IMR-90 (cell line): ENCODE data around the gene CARMIL1. TPM values are rescaled to one million over a fixed set of nuclear protein-coding genes. Genes with fewer than 3 reads are reported as not detected.

ENCODE experiments used
- ATAC-seq: fragments of 200-7000 bp; cut with Tn5 transposase; 2 replicates; pipeline ENCODE4 v1.9.1; 2020; ENCODE audit warnings: low read depth, mild to moderate bottlenecking, moderate library complexity
- BruUV-seq: library from RNA; stranded (reverse); fragments of 400-500 nt; replicated peaks from 2 replicates; lab custom pipeline; 2021; lab: Mats Ljungman, UMichigan
- CTCF ChIA-PET: fragments of 300-600 bp; formaldehyde crosslinking; extraction: SDS; loops from one replicate; lab custom pipeline; 2021; ENCODE audit warnings: antibody characterized with exemption; lab: Yijun Ruan, JAX
- POLR2A ChIA-PET: fragments of 300-600 bp; sonication (Branson Sonifier 250); formaldehyde crosslinking; loops from one replicate; lab custom pipeline; 2022; ENCODE audit warnings: antibody characterized with exemption; ENCODE audit not compliant: unreplicated experiment; lab: Charles Lee
- DNase-seq: peaks from one replicate; pipeline ENCODE4 v3.0.0; 2013
- H2AFZ ChIP-seq: replicated peaks from 2 replicates; pipeline ENCODE3; 2013; ENCODE audit warnings: low read length, mild to moderate bottlenecking; ENCODE audit not compliant: poor library complexity
- H2AK5ac ChIP-seq: 2 replicates; pipeline ENCODE4 v1.6.1; 2013; ENCODE audit warnings: low read depth, low read length, inconsistent platforms
- H2AK9ac ChIP-seq: replicated peaks from 2 replicates; pipeline ENCODE3; 2013; ENCODE audit warnings: mild to moderate bottlenecking, low read depth, low read length, moderate library complexity; ENCODE audit not compliant: poor library complexity
- H2BK120ac ChIP-seq: 2 replicates; pipeline ENCODE4 v1.6.1; 2013; ENCODE audit warnings: low read depth, low read length, inconsistent platforms
- H2BK15ac ChIP-seq: 3 replicates; pipeline ENCODE4 v1.6.1; 2013; ENCODE audit warnings: low read depth, low read length, inconsistent platforms
- H2BK20ac ChIP-seq: 2 replicates; pipeline ENCODE4 v1.6.1; 2013; ENCODE audit warnings: low read depth, mild to moderate bottlenecking, inconsistent platforms, low read length, moderate library complexity
- H2BK5ac ChIP-seq: 2 replicates; pipeline ENCODE4 v1.6.1; 2013; ENCODE audit warnings: mild to moderate bottlenecking, low read depth, low read length, inconsistent platforms; ENCODE audit not compliant: poor library complexity, severe bottlenecking
- H3K14ac ChIP-seq: replicated peaks from 2 replicates; pipeline ENCODE4 v1.6.1; 2013; ENCODE audit warnings: low read depth, low read length, inconsistent platforms
- H3K18ac ChIP-seq: 2 replicates; pipeline ENCODE4 v1.6.1; 2013; ENCODE audit warnings: low read depth, low read length, control low read depth
- H3K23ac ChIP-seq: 2 replicates; pipeline ENCODE4 v1.6.1; 2013; ENCODE audit warnings: low read depth, low read length, inconsistent platforms
- H3K27ac ChIP-seq: 2 replicates; pipeline ENCODE4 v1.5.1; 2013; ENCODE audit warnings: mild to moderate bottlenecking, control low read depth, low read length; ENCODE audit not compliant: insufficient read depth
- H3K27me3 ChIP-seq: 2 replicates; pipeline ENCODE4 v1.6.1; 2013; ENCODE audit warnings: low read length; ENCODE audit not compliant: control insufficient read depth, insufficient read depth
- H3K36me3 ChIP-seq: 2 replicates; pipeline ENCODE4 v1.6.1; 2013; ENCODE audit warnings: low read length, mixed read lengths; ENCODE audit not compliant: control insufficient read depth, insufficient read depth
- H3K4ac ChIP-seq: 2 replicates; pipeline ENCODE4 v1.6.1; 2013; ENCODE audit warnings: low read depth, low read length, inconsistent platforms
- H3K4me1 ChIP-seq: 2 replicates; pipeline ENCODE4 v1.6.1; 2013; ENCODE audit warnings: low read length, mixed read lengths; ENCODE audit not compliant: control insufficient read depth, insufficient read depth
- H3K4me2 ChIP-seq: 2 replicates; pipeline ENCODE4 v1.6.1; 2013; ENCODE audit warnings: low read depth, mild to moderate bottlenecking, control low read depth, low read length, moderate library complexity
- H3K4me3 ChIP-seq: 2 replicates; pipeline ENCODE4 v1.5.1; 2013; ENCODE audit warnings: low read depth, mild to moderate bottlenecking, control low read depth, low read length, moderate library complexity; ENCODE audit not compliant: insufficient read depth
- H3K56ac ChIP-seq: 2 replicates; pipeline ENCODE4 v1.6.1; 2013; ENCODE audit warnings: low read length, inconsistent platforms; ENCODE audit not compliant: insufficient read depth; ENCODE audit errors: extremely low read depth
- H3K79me1 ChIP-seq, 2 experiments: 2 replicates each; pipeline ENCODE4 v1.6.1; 2013; ENCODE audit warnings: low read length in 2 of 2, inconsistent platforms in 1 of 2, low read depth in 1 of 2
- H3K9ac ChIP-seq: 2 replicates; pipeline ENCODE4 v1.6.1; 2013; ENCODE audit warnings: low read depth, low read length, control low read depth
- H3K9me1 ChIP-seq: 2 replicates; pipeline ENCODE4 v1.6.1; 2013; ENCODE audit warnings: low read length, inconsistent platforms; ENCODE audit not compliant: insufficient read depth
- H3K9me3 ChIP-seq: 2 replicates; pipeline ENCODE4 v1.6.1; 2013; ENCODE audit warnings: low read length; ENCODE audit not compliant: control insufficient read depth, insufficient read depth
- H4K20me1 ChIP-seq: 2 replicates; pipeline ENCODE4 v1.6.1; 2013; ENCODE audit warnings: low read length, inconsistent platforms; ENCODE audit not compliant: insufficient read depth
- H4K5ac ChIP-seq: 2 replicates; pipeline ENCODE4 v1.6.1; 2013; ENCODE audit warnings: mild to moderate bottlenecking, low read depth, low read length, control low read depth
- H4K8ac ChIP-seq, 2 experiments: 2 replicates each; pipeline ENCODE4 v1.6.1; 2013; ENCODE audit warnings: low read depth in 2 of 2, low read length in 2 of 2, control low read depth in 1 of 2, inconsistent platforms in 1 of 2
- H4K91ac ChIP-seq: 2 replicates; pipeline ENCODE4 v1.6.1; 2013; ENCODE audit warnings: low read depth, low read length, inconsistent platforms; ENCODE audit not compliant: insufficient read depth
- MXI1 ChIP-seq: IDR thresholded peaks from 2 replicates; pipeline ENCODE4 v1.6.1; 2012; ENCODE audit warnings: low read depth, mild to moderate bottlenecking, low read length, moderate library complexity, borderline replicate concordance
- WGBS, 2 experiments: methylation state at CpG; one replicate each; pipeline versions ENCODE4 v1.1.5 to v1.1.7; 2013; ENCODE audit warnings: missing lambda C conversion rate in 2 of 2; ENCODE audit not compliant: insufficient read length in 1 of 2; ENCODE audit errors: extremely low coverage in 2 of 2; 5-methylcytosine and 5-hydroxymethylcytosine counted together
- dilution Hi-C: fragments of 300-500 bp; cut with HindIII; formaldehyde crosslinking; loops from one replicate; pipeline ENCODE4 v1.14.3; 2018; ENCODE audit warnings: low sequenced_read_pairs; ENCODE audit not compliant: unreplicated experiment
- in situ Hi-C: fragments of 300-500 bp; cut with MboI; formaldehyde crosslinking; loops from 3 replicates; pipeline ENCODE4 v1.14.3; 2019; ENCODE audit warnings: low sequenced_read_pairs, inconsistent platforms, mixed read lengths
- intact Hi-C: fragments of 100-400 bp; cut with micrococcal nuclease; formaldehyde crosslinking; loops from 2 replicates; pipeline ENCODE4 v1.10.0; 2022
- polyA plus RNA-seq, 3 experiments: library from polyadenylated mRNA; depleted of rRNA; stranded (reverse); fragments of >200 nt; gene quantifications; 2 replicates each; pipeline ENCODE4 v1.2.3, GENCODE V29; 2012; ENCODE audit warnings: low replicate concordance in 1 of 3
- total RNA-seq: library from RNA; depleted of rRNA; stranded (reverse); fragments of >200 nt; gene quantifications from 2 replicates; pipeline ENCODE4 v1.2.3, GENCODE V29; 2012

Gene CARMIL1
- total and polyA plus RNA-seq, 2 of the 4 experiments (the other 2 are of a cell fraction), result 1.3 to 2.9 TPM

- H3K4me1 ChIP-seq, result no peaks in the 10 kb centered on the region
- H3K4ac ChIP-seq, result no peak overlapping the region
- dilution Hi-C loops (no loop called here), in situ Hi-C loops (no loop called here), intact Hi-C loops (no loop called here)
- no peaks in the 10 kb centered on the region for H4K20me1 ChIP-seq
- no peak overlapping the region for H4K5ac ChIP-seq
- no peak overlapping the region for H3K4me3 ChIP-seq
- H3K79me1 ChIP-seq, result no peaks in the 10 kb centered on the region
- no peak overlapping the region for H4K91ac ChIP-seq
- no peak overlapping the region for H2BK20ac ChIP-seq
- H3K14ac ChIP-seq, result no peak overlapping the region
- DNase-seq (no peak), ATAC-seq (no peak)
- no peaks in the 10 kb centered on the region for H3K9me3 ChIP-seq
- TF ChIP-seq MXI1, result no peak
- POLR2A ChIA-PET, result no interaction called here
- no peak overlapping the region for H2BK5ac ChIP-seq
- H3K18ac ChIP-seq, result no peak overlapping the region
- no peak overlapping the region for H3K56ac ChIP-seq
- no peak overlapping the region for H2AK5ac ChIP-seq
- H3K9ac ChIP-seq, result no peak overlapping the region
- H3K4me2 ChIP-seq, result no peak overlapping the region
- no peak overlapping the region for H2AK9ac ChIP-seq
- no peak overlapping the region for H2AFZ ChIP-seq
- H2BK120ac ChIP-seq, result no peak overlapping the region
- H3K23ac ChIP-seq, result no peak overlapping the region
- H3K27me3 ChIP-seq, result no peaks in the 10 kb centered on the region
- no TSS peak for BruUV-seq
- no peaks in the 10 kb centered on the region for H3K36me3 ChIP-seq
- H4K8ac ChIP-seq, result no peak overlapping the region
- no CpG with 5 or more reads among the region's 7 CpGs for WGBS, 2 experiments
- CTCF ChIA-PET, result interaction anchor here (0.5 to 2.0 kb wide), 4 partner anchors 8 to 240 kb away, joined by 3 to 10 read pairs (median 3); no protein-coding TSS in a partner anchor
- no peaks in the 10 kb centered on the region for H3K9me1 ChIP-seq
- no peak overlapping the region for H3K27ac ChIP-seq
- no peak overlapping the region for H2BK15ac ChIP-seq
Measured at GRCh38 chr6:25257686-25258348, 21.4 kb upstream of the CARMIL1 start.
